ENCODE data around the gene NHS. TPM values are rescaled to one million over a fixed set of nuclear protein-coding genes. Genes with fewer than 3 reads are reported as not detected.

The NHS gene
- total and polyA plus RNA-seq, 5 donors from 2014 or later: 0.03 to 1.3 (median 0.05) TPM; not detected in 2

DNA sequence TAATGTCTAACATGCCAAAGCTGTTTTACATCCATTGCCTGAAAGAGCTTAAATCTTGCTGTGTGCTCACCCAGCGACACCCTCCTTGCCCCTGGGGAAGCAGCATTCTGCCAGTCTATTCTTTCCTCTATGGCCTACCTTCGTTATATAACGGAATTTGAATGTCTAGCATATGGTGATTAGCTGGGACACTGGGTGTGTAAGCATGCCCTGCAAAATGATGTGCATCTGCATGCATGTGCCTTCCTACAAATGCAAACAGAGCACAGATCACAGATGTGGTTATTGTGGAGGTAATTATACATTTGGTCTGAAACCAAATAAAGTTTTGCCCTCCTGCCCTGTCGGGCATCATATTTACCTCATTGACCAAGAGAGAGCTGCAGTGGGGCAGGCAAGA is 90.8 kb downstream of the NHS start:
- no peaks in the 10 kb centered on the region for H3K9me3 Mint-ChIP-seq
- no peaks in the 10 kb centered on the region for H3K27me3 Mint-ChIP-seq
- DNase-seq (no peak), ATAC-seq (ENCODE audit: low read depth in 2 of 2) (no peak)
- no peak overlapping the region for H3K4me3 ChIP-seq (ENCODE audit: low read depth, low read length)
- no peaks in the 10 kb centered on the region for H3K36me3 Mint-ChIP-seq
- H3K4me1 Mint-ChIP-seq: no peaks in the 10 kb centered on the region
- H3K4me3 Mint-ChIP-seq: no peak overlapping the region
- H3K27me3 ChIP-seq (ENCODE audit: control insufficient read depth, insufficient read depth, low read length): no peaks in the 10 kb centered on the region
- no peak overlapping the region for H3K27ac Mint-ChIP-seq
- no peaks in the 10 kb centered on the region for H3K4me1 ChIP-seq (ENCODE audit: control insufficient read depth, insufficient read depth, low read length, poor library complexity, severe bottlenecking)
- H3K27ac ChIP-seq (ENCODE audit: insufficient read depth, low read length, poor library complexity, severe bottlenecking): no peak overlapping the region
- no peaks in the 10 kb centered on the region for H3K36me3 ChIP-seq (ENCODE audit: control insufficient read depth, insufficient read depth, low read length)
- H3K9me3 ChIP-seq (ENCODE audit: control insufficient read depth in 2 of 2, low read length in 2 of 2): no peaks in the 10 kb centered on the region

DNA sequence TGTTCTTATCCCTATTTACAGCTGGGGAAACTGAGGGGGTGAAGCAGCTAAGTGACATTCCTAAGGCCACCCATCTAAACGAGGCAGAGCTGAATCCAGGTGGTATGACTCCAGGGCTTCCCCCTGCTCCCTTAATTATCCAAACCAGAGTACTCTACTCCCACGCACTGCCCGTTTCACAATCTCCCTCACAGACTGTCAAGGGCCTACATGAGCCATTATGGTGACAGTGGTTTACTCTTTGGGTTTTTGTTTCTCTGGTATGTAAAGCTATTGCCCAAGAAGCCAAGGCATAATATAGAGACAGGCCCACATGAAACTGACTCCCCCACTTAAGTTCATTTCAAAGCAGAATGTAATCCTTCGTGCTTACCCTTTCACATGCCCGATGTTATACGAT is 95.1 kb downstream of the NHS start:
- ATAC-seq (ENCODE audit: low read depth in 2 of 2): no peak
- no peaks in the 10 kb centered on the region for H3K36me3 ChIP-seq (ENCODE audit: control insufficient read depth, insufficient read depth, low read length)
- no peak for DNase-seq
- no peaks in the 10 kb centered on the region for H3K9me3 Mint-ChIP-seq
- H3K4me1 ChIP-seq (ENCODE audit: control insufficient read depth, insufficient read depth, low read length, poor library complexity, severe bottlenecking): no peaks in the 10 kb centered on the region
- H3K9me3 ChIP-seq (ENCODE audit: control insufficient read depth in 2 of 2, low read length in 2 of 2): no peaks in the 10 kb centered on the region
- no peak overlapping the region for H3K4me3 ChIP-seq (ENCODE audit: low read depth, low read length)
- no peak overlapping the region for H3K27ac Mint-ChIP-seq
- no peak overlapping the region for H3K27ac ChIP-seq (ENCODE audit: insufficient read depth, low read length, poor library complexity, severe bottlenecking)
- H3K4me3 Mint-ChIP-seq: no peak overlapping the region
- H3K36me3 Mint-ChIP-seq: no peaks in the 10 kb centered on the region
- H3K27me3 Mint-ChIP-seq: no peaks in the 10 kb centered on the region
- H3K4me1 Mint-ChIP-seq: no peaks in the 10 kb centered on the region
- no peaks in the 10 kb centered on the region for H3K27me3 ChIP-seq (ENCODE audit: control insufficient read depth, insufficient read depth, low read length)

DNA sequence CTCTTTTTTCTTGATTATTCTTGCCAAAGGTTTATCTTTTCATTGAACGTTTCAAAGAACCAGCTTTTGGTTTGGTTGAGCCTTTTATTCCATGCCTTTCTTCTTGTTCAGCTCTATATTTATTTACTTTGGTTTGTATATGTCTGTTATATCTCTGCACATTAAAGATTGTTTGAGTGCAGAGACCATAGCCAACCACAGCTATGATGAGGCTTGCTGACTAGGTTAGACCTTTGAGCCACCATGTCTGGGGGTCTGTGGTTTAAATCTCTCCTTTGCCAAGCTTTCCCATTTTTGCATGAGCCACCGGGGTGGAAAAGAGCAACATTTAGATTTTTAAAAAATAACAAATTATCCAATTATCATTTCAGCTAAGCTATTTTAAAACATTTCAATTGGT is 96.1 kb downstream of the NHS start:
- no peak overlapping the region for H3K27ac Mint-ChIP-seq
- H3K36me3 ChIP-seq (ENCODE audit: control insufficient read depth, insufficient read depth, low read length): no peaks in the 10 kb centered on the region
- H3K9me3 Mint-ChIP-seq: no peaks in the 10 kb centered on the region
- no peaks in the 10 kb centered on the region for H3K9me3 ChIP-seq (ENCODE audit: control insufficient read depth in 2 of 2, low read length in 2 of 2)
- no peak overlapping the region for H3K4me3 Mint-ChIP-seq
- ATAC-seq (ENCODE audit: low read depth in 2 of 2): no peak
- no peak for DNase-seq
- no peaks in the 10 kb centered on the region for H3K4me1 ChIP-seq (ENCODE audit: control insufficient read depth, insufficient read depth, low read length, poor library complexity, severe bottlenecking)
- H3K27ac ChIP-seq (ENCODE audit: insufficient read depth, low read length, poor library complexity, severe bottlenecking): no peak overlapping the region
- H3K36me3 Mint-ChIP-seq: no peaks in the 10 kb centered on the region
- H3K4me1 Mint-ChIP-seq: no peaks in the 10 kb centered on the region
- H3K27me3 ChIP-seq (ENCODE audit: control insufficient read depth, insufficient read depth, low read length): no peaks in the 10 kb centered on the region
- H3K27me3 Mint-ChIP-seq: no peaks in the 10 kb centered on the region
- H3K4me3 ChIP-seq (ENCODE audit: low read depth, low read length): no peak overlapping the region

DNA sequence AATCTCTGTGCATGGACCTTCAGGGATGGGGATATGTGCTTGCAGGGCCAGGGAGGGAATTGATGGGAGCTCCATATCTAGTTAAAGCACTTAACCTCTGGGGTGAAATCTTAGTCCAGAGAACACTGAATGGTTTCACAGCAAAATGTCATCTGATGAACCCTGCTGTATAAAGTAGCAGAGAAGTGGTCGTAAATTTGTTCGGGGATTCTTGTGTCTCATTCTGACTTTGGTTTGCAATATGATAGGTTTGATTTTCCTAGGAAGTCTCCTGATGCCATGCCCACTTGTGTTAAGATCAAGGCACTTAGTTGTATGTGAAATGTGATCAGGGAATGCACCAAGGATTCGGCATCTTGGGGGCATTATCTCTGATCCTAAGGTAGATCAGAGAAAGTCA is 96.9 kb downstream of the NHS start:
- no peaks in the 10 kb centered on the region for H3K9me3 Mint-ChIP-seq
- ATAC-seq (ENCODE audit: low read depth in 2 of 2): no peak
- H3K4me3 ChIP-seq (ENCODE audit: low read depth, low read length): no peak overlapping the region

DNA sequence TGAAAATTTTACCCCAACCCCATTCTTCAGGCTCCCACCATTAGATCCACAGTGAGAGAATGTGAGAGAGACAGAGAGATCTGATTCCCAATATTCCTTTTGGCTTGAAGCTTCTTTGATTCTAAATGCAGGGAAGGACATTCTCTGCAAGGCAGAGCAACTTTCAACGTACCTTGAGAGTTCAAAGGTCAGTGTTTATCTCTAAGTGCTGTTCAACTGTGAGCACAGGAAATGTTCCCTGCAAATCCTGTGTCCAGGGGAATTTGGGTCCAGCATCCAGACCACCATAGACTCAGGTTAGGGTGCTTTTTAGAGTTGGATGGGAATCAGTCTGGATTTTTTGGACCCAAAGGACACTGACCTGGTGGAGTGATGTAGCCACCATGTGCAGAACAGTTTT is 97.4 kb downstream of the NHS start:
- DNase-seq (no peak), ATAC-seq (ENCODE audit: low read depth in 2 of 2) (no peak)
- no peaks in the 10 kb centered on the region for H3K36me3 Mint-ChIP-seq
- no peaks in the 10 kb centered on the region for H3K4me1 Mint-ChIP-seq
- H3K27me3 Mint-ChIP-seq: no peaks in the 10 kb centered on the region
- no peaks in the 10 kb centered on the region for H3K9me3 ChIP-seq (ENCODE audit: control insufficient read depth in 2 of 2, low read length in 2 of 2)
- H3K9me3 Mint-ChIP-seq: peaks cover 0 to 2% (median 0%) of the 10 kb centered on the region in 7 donors
- no peaks in the 10 kb centered on the region for H3K27me3 ChIP-seq (ENCODE audit: control insufficient read depth, insufficient read depth, low read length)
- H3K4me3 ChIP-seq (ENCODE audit: low read depth, low read length): no peak overlapping the region
- no peaks in the 10 kb centered on the region for H3K4me1 ChIP-seq (ENCODE audit: control insufficient read depth, insufficient read depth, low read length, poor library complexity, severe bottlenecking)
- H3K27ac Mint-ChIP-seq: no peak overlapping the region
- no peak overlapping the region for H3K27ac ChIP-seq (ENCODE audit: insufficient read depth, low read length, poor library complexity, severe bottlenecking)
- no peaks in the 10 kb centered on the region for H3K36me3 ChIP-seq (ENCODE audit: control insufficient read depth, insufficient read depth, low read length)
- no peak overlapping the region for H3K4me3 Mint-ChIP-seq

More for the DNA sequence above, 96.9 kb downstream of the NHS start:
- no peak overlapping the region for H3K27ac Mint-ChIP-seq
- Histone ChIP-seq H3K9me3 (ENCODE audit: control insufficient read depth in 2 of 2, low read length in 2 of 2) (no peaks in the 10 kb centered on the region), H3K27ac (ENCODE audit: insufficient read depth, low read length, poor library complexity, severe bottlenecking) (no peak overlapping the region), H3K4me1 (ENCODE audit: control insufficient read depth, insufficient read depth, low read length, poor library complexity, severe bottlenecking) (no peaks in the 10 kb centered on the region), H3K36me3 (ENCODE audit: control insufficient read depth, insufficient read depth, low read length) (no peaks in the 10 kb centered on the region), H3K27me3 (ENCODE audit: control insufficient read depth, insufficient read depth, low read length) (no peaks in the 10 kb centered on the region)
- H3K4me3 Mint-ChIP-seq: no peak overlapping the region
- no peaks in the 10 kb centered on the region for H3K36me3 Mint-ChIP-seq
- H3K4me1 Mint-ChIP-seq: no peaks in the 10 kb centered on the region
- no peaks in the 10 kb centered on the region for H3K27me3 Mint-ChIP-seq
- DNase-seq: no peak

DNA sequence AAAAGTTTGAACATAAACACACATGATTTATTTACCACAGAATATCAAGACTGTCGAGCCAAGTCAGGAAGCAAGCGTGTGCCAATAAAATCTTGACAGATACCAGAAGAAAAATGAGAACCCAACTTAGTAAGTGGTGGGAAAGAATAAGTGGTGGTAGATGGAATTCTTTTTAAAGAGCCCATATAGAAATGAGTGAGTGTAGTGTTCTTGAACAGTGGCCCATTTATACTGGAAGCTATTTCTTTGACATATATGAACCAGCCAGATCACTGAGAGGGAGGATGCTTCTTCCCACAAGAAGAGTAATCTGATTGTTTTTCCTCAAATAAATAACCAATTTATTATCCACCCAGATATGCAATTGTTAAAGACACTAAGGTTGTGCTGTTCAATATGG is 98.0 kb downstream of the NHS start:
- H3K27me3 Mint-ChIP-seq: peaks cover 2% of the 10 kb centered on the region
- ATAC-seq (ENCODE audit: low read depth in 2 of 2): no peak
- no peak for DNase-seq
- H3K4me1 Mint-ChIP-seq: no peaks in the 10 kb centered on the region
- H3K4me3 ChIP-seq (ENCODE audit: low read depth, low read length): no peak overlapping the region
- H3K36me3 Mint-ChIP-seq: no peaks in the 10 kb centered on the region
- no peaks in the 10 kb centered on the region for H3K9me3 ChIP-seq (ENCODE audit: control insufficient read depth in 2 of 2, low read length in 2 of 2)
- H3K9me3 Mint-ChIP-seq: peaks cover 0 to 2% (median 0%) of the 10 kb centered on the region in 7 donors
- H3K27ac ChIP-seq (ENCODE audit: insufficient read depth, low read length, poor library complexity, severe bottlenecking): no peak overlapping the region
- H3K27ac Mint-ChIP-seq: no peak overlapping the region
- H3K27me3 ChIP-seq (ENCODE audit: control insufficient read depth, insufficient read depth, low read length): no peaks in the 10 kb centered on the region
- H3K4me3 Mint-ChIP-seq: no peak overlapping the region
- no peaks in the 10 kb centered on the region for H3K36me3 ChIP-seq (ENCODE audit: control insufficient read depth, insufficient read depth, low read length)
- H3K4me1 ChIP-seq (ENCODE audit: control insufficient read depth, insufficient read depth, low read length, poor library complexity, severe bottlenecking): no peaks in the 10 kb centered on the region

DNA sequence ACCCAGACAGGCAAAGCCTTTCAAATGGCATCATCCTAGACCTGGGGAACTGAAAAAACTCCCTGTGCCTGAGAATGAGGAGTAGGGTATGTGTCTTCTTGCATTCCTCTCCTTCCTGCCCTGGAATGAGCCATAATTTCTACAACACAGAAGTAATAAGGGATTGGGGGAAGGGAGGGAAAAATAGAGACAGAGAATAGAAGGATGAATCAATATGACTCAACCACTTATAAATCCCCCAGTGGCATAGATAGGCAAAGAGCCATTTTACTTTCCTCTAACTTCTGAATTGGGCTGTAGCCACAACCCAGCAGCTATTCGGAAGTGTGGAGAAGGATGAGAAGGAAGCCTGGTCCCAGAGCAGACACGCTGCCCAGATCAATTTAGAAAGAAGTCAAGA is 99.9 kb downstream of the NHS start:
- Mint-ChIP-seq H3K4me3 (no peak overlapping the region), H3K4me1 (no peaks in the 10 kb centered on the region), H3K27ac (no peak overlapping the region), H3K27me3 (peaks cover 5% of the 10 kb centered on the region), H3K36me3 (no peaks in the 10 kb centered on the region), H3K9me3 (peaks cover 0 to 2% (median 0%) of the 10 kb centered on the region in 7 donors)
- Histone ChIP-seq H3K9me3 (ENCODE audit: control insufficient read depth in 2 of 2, low read length in 2 of 2) (no peaks in the 10 kb centered on the region), H3K4me3 (ENCODE audit: low read depth, low read length) (no peak overlapping the region), H3K27me3 (ENCODE audit: control insufficient read depth, insufficient read depth, low read length) (no peaks in the 10 kb centered on the region), H3K4me1 (ENCODE audit: control insufficient read depth, insufficient read depth, low read length, poor library complexity, severe bottlenecking) (no peaks in the 10 kb centered on the region), H3K27ac (ENCODE audit: insufficient read depth, low read length, poor library complexity, severe bottlenecking) (no peak overlapping the region), H3K36me3 (ENCODE audit: control insufficient read depth, insufficient read depth, low read length) (no peaks in the 10 kb centered on the region)
- ATAC-seq (ENCODE audit: low read depth in 2 of 2): no peak
- DNase-seq: no peak

DNA sequence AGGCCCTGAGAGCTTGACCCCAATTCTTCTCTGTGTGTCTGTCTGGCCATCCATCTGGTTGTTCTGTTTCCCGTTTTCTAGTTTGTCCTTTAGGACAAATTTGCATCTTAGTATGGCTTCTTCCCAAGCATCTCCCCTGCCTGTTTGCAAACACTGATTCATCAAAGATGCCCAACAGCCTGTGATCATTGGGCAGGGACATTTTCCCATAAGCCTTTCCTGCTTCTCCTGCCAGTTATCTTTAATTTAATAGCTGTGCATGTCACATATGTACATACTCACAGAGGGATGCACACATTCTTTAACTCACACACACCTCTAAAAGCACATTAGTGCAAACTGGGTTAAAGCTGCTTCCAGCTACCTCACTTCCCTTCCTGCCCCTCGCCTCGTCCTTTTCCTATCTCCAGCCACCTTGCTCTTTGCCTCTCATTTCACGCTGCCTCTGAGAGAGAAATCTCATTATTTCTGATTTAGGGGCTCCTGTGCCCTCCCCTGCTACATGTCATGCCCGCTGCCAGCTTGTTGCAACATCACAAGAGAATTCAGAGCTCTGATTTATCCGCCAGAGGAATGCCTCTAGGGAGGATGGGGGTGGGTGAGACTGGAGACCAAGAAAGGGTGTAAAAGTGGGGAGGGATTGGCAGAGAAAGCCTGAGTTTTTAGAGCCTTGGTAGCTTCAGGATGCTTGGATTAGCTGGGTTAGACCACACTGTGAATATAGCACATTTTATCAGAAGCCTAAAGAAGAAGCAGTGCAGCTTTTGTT is 100.6 kb downstream of the NHS start:
- Histone ChIP-seq H3K4me3 (ENCODE audit: low read depth, low read length) (no peak overlapping the region), H3K9me3 (ENCODE audit: control insufficient read depth in 2 of 2, low read length in 2 of 2) (no peaks in the 10 kb centered on the region), H3K27me3 (ENCODE audit: control insufficient read depth, insufficient read depth, low read length) (no peaks in the 10 kb centered on the region), H3K4me1 (ENCODE audit: control insufficient read depth, insufficient read depth, low read length, poor library complexity, severe bottlenecking) (no peaks in the 10 kb centered on the region), H3K27ac (ENCODE audit: insufficient read depth, low read length, poor library complexity, severe bottlenecking) (no peak overlapping the region), H3K36me3 (ENCODE audit: control insufficient read depth, insufficient read depth, low read length) (no peaks in the 10 kb centered on the region)
- Mint-ChIP-seq H3K9me3 (peaks cover 0 to 2% (median 0%) of the 10 kb centered on the region in 7 donors), H3K27me3 (peaks cover 5% of the 10 kb centered on the region), H3K4me1 (no peaks in the 10 kb centered on the region), H3K27ac (no peak overlapping the region), H3K36me3 (no peaks in the 10 kb centered on the region), H3K4me3 (no peak overlapping the region)
- ATAC-seq (ENCODE audit: low read depth in 2 of 2) (no peak), DNase-seq (no peak)
